ENCODE data around the gene TRIM33. TPM values are rescaled to one million over a fixed set of nuclear protein-coding genes. Genes with fewer than 3 reads are reported as not detected.

The TRIM33 gene
- total and polyA plus RNA-seq, 10 of the 15 experiments (the other 5 are each of a cell fraction or from before 2014, with no cell fraction given): 9.0 to 40.3 (median 22.0) TPM

GRCh38 chr1:114559356-114559755 lies 48.4 kb upstream of the TRIM33 start:
- Histone ChIP-seq H3K4me3 (no peak overlapping the region), H4K20me1 (ENCODE audit: control insufficient read depth, insufficient read depth) (no peaks in the 10 kb centered on the region), H3K4me1 (ENCODE audit: control insufficient read depth, insufficient read depth, low read length) (peaks cover 11% of the 10 kb centered on the region), H3K4me2 (ENCODE audit: control insufficient read depth, insufficient read depth) (no peak overlapping the region), H3K9ac (ENCODE audit: control insufficient read depth, insufficient read depth, low read length) (no peak overlapping the region), H3K27me3 (replicated peaks in 1 of 2; ENCODE audit: control insufficient read depth in 2 of 2, insufficient read depth in 2 of 2, low read length in 1 of 2) (no peaks in the 10 kb centered on the region), H3K9me3 (replicated peaks; ENCODE audit: control insufficient read depth, insufficient read depth, low read length) (no peaks in the 10 kb centered on the region), H2AFZ (ENCODE audit: control insufficient read depth, low read depth, low read length) (peak overlapping the region; percentile 1; the same call in 1 of the 2 replicates), H3K27ac (ENCODE audit: control insufficient read depth, insufficient read depth) (no peak overlapping the region), H3K79me2 (ENCODE audit: control insufficient read depth, insufficient read depth, low read length) (no peaks in the 10 kb centered on the region), H3K36me3 (ENCODE audit: control insufficient read depth in 2 of 2, insufficient read depth in 2 of 2, low read length in 1 of 2) (no peaks in the 10 kb centered on the region; a peak in 1 of 4 replicates)
- ChIA-PET SMC1A (ENCODE audit: uncharacterized antibody, unreplicated experiment) (interaction anchor here (0.9 to 1.6 kb wide), 3 partner anchors 11 to 211 kb away, joined by 3 to 6 read pairs (median 5); no protein-coding TSS in a partner anchor), RAD21 (ENCODE audit: unreplicated experiment) (interaction anchor here (1.5 kb wide), 1 partner anchor 10 kb away, joined by 4 read pairs; no protein-coding TSS in a partner anchor), POLR2A (interaction anchor here (0.7 to 1.3 kb wide), 2 partner anchors 49 to 156 kb away, joined by 3 to 5 read pairs; partner anchors contain the start of gene TRIM33), CTCF (interaction anchor here (0.8 to 8.0 kb wide), 10 partner anchors 11 to 580 kb away, joined by 3 to 54 read pairs (median 3); partner anchors contain the start of gene OLFML3)
- FAIRE-seq (no peak), DNase-seq (ENCODE audit: low read depth, low spot score) (no peak), ATAC-seq (peak; percentile 78)
- no peak for TF ChIP-seq SREBF1 (IDR thresholded peaks at IDR 0.05; ENCODE audit: low read length)
- TF ChIP-seq PAX8 (IDR thresholded peaks at IDR 0.05): no peak
- no peak for TF ChIP-seq RFX5 (IDR thresholded peaks at IDR 0.05; ENCODE audit: low read depth, low read length)
- TF ChIP-seq EGR1 (IDR thresholded peaks at IDR 0.05; ENCODE audit: borderline replicate concordance in 1 of 2, low read depth in 2 of 2, low read length in 2 of 2): no peak
- no peak for TF ChIP-seq TCF12 (IDR thresholded peaks at IDR 0.05; ENCODE audit: low read depth, low read length)
- no peak for TF ChIP-seq POLR2A (IDR thresholded peaks at IDR 0.05; ENCODE audit: low read depth, low read length)
- TF ChIP-seq MXI1 (IDR thresholded peaks at IDR 0.05; ENCODE audit: low read depth, low read length): no peak
- no peak for TF ChIP-seq NR2C2 (IDR thresholded peaks at IDR 0.05; ENCODE audit: borderline replicate concordance, control insufficient read depth, insufficient read length, low read depth)
- no peak for TF ChIP-seq ZZZ3 (IDR thresholded peaks at IDR 0.05; ENCODE audit: control insufficient read depth, insufficient read length, low read depth)
- no peak for TF ChIP-seq KAT2A (conservative IDR thresholded peaks at IDR 0.05; ENCODE audit: control insufficient read depth, low read depth, low read length)
- no TSS peak for BruUV-seq (replicated peaks)
- WGBS (ENCODE audit: insufficient coverage, insufficient replicate concordance, low lambda C conversion rate, missing lambda C conversion rate): 44% methylated on average over 3 of the region's 3 CpGs
- in situ Hi-C loops (cut with MboI): loop anchor here (10.0 kb wide), 1 partner anchor 585 kb away; the partner anchor contains the start of gene OLFML3
- intact Hi-C loops (cut with micrococcal nuclease; ENCODE audit: unreplicated experiment): no loop called here
